GM21619 (cell line): ENCODE results near the gene POFUT2.

Source experiments
- ATAC-seq: cut with Tn5 transposase; IDR thresholded peaks from one replicate; pipeline ENCODE4 v1.9.1; 2021; ENCODE audit not compliant: unreplicated experiment

Gene POFUT2

DNA sequence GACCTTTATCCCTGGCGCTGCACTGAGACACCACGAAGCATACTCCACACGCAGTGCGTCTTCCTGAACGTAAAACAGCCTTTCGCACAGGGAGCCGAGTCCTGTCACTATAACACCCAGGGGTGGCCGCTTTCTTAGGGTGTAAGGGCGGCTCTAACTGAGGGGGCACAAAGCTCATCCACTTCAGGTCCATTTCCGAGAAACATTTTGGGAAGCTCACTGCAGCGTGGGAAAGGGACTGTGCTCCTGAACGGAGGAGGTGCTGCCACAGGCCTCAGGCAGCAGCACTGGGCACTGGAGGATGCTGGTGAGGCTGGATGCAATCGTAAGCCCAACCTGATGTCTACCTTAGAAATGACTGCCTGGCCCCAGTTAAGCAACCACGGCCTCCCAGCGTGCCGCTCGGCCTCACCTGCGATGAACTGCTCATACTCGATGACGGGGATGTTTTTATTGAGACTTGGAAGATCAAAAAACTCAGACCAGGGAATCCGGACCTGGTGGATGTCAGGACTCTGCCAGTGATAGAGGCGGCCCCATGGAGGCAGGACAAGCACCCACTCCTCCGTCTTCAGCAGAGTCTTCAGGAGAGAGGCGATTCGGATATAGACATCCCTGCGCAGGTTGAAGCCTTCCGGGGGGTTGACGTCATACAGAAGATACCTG, 2.3 kb downstream of the POFUT2 start:
- no peak for ATAC-seq

GRCh38 chr21:45284456-45284741, 3.3 kb downstream of the POFUT2 start:
- no peak for ATAC-seq

DNA sequence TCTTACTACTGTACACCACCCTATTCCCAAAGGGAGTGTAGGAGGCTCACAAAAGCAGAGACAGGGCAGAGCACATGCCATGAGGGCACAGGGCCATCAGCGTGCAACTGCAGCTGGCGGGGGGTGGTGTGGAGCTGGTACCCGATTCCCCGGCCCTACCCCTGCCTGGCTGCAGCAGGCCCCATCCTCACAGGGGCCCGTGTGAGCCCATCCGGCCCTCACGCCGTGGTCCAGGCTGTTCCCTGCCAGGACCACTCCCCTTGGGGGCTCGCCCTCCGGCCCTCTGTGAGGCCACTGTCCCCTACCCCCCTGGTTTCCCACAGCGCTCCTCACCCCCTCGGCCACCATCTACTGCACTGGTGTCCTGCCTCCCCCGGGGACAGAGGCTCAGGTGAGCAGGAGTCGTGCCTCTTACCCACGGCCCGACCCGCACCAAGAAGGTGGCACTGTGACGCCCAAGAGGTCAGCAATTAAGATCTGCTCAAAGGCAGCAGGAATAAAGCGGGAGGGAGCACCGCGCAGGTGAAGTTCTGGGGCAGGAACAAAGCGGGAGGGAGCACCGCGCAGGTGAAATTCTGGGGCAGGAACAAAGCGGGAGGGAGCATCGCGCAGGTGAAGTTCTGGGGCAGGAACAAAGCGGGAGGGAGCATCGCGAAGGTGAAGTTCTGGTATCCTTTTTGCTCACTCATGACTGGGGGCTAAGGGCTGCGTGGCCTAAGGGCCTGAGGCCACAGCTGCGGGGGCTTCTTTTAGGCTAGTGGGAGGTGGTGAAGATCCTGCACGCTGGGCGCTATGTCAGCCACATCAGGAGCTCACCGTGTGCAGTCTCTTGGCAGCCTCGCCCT, 3.9 kb downstream of the POFUT2 start:
- ATAC-seq, result no peak

- ATAC-seq, result no peak
These were observed 4.6 kb downstream of the POFUT2 start for GRCh38 chr21:45283035-45283610.

DNA sequence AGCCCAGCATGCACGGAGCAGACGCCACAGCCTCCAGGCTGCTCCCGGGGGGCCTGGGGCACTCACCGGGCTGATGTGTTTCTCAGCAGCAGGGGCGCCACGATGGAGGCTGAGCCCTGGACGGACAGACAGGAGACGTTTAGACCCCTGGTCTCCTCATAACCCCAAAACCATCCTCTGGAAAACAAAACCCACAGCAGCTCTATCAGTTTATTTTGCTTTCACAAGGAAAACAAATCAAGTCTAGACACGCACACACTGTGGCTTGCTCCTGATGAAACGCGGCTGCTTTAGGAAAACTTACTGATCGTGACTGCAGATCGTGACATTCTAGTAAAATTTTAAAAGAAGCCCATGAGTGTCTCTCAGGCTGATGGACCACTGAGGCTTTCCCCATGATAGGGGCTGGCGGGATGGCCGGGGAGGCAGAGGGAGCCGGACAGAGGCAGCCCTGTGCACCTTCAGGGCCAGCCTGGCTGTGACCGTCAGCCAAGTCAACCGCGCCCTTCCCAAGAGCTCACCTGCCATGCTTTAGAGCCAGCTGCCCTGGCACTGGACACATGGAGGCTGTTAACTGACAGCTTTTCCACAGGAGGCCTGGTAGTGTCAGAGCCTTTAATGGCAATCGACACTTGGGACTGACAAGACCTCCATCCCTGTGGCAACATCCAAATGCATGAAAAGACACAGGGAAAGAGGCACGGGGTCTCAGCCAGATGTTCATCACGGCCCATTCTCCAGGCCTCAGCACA, 5.2 kb downstream of the POFUT2 start:
- ATAC-seq, result no peak

- no peak for ATAC-seq
These were observed 6.0 kb downstream of the POFUT2 start for GRCh38 chr21:45281411-45282282.

DNA sequence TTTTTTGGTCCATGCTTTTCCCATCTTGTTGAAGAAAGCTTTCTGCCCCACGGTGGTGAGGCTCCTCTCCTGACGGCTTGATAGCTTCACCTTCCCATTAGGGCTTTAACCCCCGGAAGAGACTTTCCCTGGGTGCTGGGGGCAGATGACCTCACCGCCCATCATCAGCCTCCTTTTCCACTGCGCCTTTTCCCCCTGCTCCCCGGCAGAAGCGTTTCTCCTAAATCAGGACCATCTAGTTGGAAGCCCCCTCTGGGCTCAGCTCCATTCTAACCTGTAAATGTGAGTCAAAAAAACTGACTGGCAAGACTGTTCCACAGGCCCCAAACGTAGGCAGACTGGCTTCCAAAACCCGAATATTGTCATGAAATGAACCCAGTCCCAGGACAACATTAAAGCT, 6.7 kb downstream of the POFUT2 start:
- no peak for ATAC-seq

GRCh38 chr21:45280178-45280821, 7.4 kb downstream of the POFUT2 start:
- no peak for ATAC-seq

GRCh38 chr21:45279446-45280177, 8.1 kb downstream of the POFUT2 start:
- ATAC-seq, result no peak

DNA sequence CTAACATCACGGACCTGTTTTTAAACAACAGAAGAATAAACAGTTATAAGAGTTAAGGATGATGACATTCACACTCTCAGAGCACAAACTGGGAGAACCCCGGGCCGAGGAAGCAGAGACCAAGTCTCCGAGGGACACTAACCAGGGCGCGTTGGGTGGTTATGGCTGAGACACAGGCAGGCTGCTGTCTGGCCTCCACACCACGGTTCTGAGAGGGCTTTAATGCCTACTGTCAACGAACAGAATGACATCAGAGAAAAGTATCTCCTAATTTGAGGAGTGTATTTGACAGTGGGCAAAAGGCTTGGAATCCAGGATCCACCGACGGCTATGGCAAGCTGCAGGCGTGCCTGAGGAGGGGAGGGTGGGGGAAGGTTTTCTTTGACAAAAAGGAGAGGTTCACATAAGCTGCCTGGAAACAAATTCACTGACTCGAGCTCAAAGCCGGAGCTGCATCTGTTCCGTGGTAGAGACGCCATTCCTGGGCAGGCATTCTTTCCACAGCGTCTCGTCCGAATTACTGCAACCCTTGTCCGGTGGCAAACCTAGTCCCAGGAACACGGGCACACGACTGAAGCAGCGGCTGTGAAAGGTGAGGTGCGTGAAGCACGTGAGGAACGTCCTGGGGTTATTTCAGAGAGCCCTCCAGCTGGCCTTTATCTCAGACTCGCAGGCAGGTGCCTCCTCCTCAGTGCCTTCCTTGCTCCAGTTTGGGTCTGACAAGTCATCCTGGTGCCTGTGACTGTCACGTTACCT, 9.4 kb downstream of the POFUT2 start:
- ATAC-seq, result no peak

GRCh38 chr21:45277101-45278045, 10.3 kb downstream of the POFUT2 start:
- no peak for ATAC-seq

DNA sequence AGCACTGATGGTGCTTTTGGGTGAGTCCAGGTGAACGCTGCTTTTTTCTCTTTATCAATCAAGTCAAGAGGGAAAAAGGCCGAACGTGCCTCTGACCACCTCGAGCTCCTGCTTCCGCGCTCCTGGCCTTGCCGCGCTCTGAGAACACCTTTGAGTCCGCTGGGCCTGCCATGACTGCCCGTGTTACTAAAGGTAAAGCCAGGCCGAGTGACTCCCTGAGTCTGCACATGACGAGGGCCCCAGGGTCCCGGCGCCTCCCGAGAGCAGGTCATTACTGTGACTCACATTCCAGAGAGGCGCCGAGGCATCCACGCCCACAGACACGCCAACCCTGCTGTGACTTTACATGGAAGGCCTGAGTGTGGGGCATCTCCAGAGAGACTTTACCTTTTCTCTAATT, 11.1 kb downstream of the POFUT2 start:
- no peak for ATAC-seq

- ATAC-seq, result no peak
These were observed 17.3 kb downstream of the POFUT2 start for GRCh38 chr21:45270306-45270821.

DNA sequence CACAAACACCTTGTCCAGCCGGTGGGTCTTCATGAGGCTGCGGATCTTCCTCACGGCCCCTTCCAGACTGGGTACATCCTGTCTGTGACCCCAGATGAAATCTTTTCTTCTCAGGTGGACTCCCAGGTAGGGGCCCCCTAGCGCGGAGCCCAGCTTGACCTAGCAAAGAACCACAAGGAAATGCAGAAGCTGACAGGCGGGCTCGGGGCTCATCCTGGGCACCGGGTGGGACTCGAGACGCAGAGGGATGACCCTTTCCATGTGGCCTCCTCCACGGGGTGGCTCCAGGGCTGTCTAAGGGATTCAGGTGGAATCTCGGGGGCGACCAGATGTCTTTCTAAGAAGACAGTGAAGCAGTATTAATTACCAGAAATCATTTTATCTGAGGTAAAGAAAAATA, 17.8 kb downstream of the POFUT2 start:
- no peak for ATAC-seq

GRCh38 chr21:45267390-45267760, 20.3 kb downstream of the POFUT2 start:
- ATAC-seq, result no peak

DNA sequence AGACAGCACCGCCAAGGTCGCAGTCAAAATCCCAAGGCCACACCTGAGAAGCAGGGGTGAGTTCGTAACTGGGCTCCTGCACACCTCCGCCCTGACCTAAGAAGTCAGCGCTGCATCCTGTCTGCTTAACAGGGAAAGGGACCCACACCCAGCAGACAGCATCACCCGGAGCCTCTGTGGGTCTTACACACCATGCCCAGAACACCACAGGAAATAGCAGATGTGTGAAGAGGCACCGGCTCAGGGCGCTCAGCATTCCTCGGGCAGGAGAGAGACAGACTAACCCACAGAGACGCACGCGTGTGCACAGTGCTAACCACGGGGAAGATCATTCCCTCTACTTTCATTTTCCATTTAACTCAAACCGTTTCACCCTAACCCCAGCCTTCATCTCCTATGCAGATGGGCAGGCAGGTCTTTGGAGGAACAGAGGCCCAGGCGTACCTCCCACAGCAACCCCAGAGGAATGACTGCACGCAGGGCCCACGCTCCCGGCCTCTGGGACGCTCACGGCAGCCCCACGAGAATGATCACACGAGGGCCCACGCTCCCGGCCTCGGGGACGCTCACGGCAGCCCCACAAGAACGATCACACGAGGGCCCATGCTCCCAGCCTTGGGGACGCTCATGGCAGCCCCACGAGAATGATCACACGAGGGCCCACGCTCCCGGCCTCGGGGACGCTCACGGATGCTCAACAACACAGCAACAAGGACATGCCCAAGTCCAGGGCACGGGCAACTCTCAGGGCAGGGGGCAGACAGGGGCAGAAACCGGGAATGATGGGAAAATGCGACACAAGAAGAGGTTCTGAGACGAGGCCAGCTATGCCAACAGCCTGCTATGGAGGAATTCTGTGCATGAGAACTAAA, 20.9 kb downstream of the POFUT2 start:
- ATAC-seq, result no peak
